ENCODE data around the gene FNDC5. TPM values are rescaled to one million over a fixed set of nuclear protein-coding genes. Genes with fewer than 3 reads are reported as not detected.

The FNDC5 gene
- total and polyA plus RNA-seq, 10 of the 15 experiments (the other 5 are each of a cell fraction or from before 2014, with no cell fraction given): 0.01 to 0.29 (median 0.19) TPM; not detected in 4

DNA sequence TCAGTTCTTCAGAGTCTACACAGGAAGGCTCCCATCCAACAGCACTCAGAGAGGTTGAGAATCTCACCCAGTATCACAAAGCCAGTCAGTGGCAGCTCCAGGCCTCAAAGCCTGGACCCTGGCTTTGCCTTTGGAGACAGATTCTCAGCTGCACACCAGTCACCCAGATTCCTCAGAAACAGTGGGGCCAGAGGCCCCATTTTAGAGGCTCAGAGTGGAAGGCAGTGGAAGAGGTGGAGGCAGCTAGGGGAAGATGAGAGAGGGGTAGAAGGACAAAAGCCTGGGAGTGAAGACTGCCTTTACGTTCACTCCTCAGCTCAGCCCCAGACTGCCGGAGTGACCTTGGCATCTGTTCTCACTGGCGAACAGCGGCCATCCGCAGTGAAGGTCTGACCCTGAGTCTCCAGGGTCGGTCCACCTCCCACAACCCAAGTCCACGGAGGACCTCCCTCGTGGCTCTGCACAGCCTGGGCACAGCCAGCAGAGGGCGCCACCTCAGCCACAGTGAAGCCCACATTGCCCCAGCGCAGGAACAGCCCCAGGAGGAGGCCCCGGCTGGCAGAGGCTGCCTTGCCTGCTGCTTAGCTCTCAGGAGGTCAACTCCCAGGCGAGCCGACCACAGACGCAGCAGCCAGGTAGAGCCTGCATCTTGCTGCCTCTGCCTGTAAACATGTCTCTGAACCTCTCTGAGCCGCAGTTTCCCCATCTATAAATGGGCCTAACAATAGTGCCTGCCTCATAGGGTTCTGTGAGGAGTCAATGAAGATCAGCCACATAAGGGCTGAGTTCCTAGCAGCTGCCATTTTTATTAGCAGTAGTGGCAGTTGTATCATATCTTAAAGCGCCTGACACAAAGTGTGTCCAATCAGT is 5.9 kb upstream of the FNDC5 start (continued):
- TF ChIP-seq RUNX3 (IDR thresholded peaks at IDR 0.05; ENCODE audit: low read length): peak; percentile 26; the same call in 1 of the 2 replicates

DNA sequence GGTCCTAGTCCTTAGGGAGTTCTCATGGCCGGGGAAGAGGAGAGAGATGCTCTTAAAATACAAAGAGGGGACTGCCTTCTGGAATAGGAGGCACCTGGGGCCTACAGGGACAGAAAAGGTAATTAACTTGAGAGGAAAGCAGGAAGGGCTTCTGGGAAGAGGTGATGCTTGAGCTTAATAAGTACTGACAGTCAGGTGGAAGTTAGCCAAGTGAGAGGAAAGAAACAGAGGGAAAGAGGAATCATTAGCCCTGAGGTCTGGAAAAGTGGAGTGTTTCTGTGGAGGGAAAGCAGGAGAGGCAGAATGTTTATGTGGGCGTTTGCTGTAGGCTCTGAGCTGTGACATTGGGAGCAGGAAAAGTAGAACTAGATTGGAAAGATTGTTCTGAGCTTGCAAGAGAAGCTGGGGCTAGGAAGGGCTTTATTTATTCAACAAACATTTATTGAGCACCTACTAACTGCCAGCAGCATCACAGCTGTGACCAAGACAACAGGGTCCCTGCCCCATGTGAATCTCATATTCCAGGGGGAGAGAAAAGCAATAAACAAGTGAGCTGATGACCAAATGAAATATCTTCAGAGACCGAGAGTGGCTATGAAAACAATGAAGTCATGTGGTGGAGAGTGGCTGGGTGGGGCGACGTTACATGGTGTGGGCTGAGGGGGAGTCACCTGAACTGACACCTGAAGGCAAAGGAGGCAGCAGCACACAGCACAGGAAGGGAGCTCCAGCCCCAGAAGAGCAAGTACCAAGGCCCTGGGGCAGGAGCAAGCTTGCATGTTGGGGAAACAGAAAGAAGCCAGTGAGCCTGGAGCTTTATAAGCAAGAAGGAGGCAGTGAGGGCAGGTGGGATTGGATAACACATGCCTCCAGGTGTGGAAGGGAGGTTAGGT is 4.4 kb upstream of the FNDC5 start:
- Histone ChIP-seq H2AFZ (ENCODE audit: control insufficient read depth, low read depth, low read length) (no peak overlapping the region), H3K9me3 (replicated peaks; ENCODE audit: control insufficient read depth, insufficient read depth, low read length) (no peaks in the 10 kb centered on the region), H3K36me3 (ENCODE audit: control insufficient read depth in 2 of 2, insufficient read depth in 2 of 2, low read length in 1 of 2) (no peaks in the 10 kb centered on the region), H4K20me1 (ENCODE audit: control insufficient read depth, insufficient read depth) (no peaks in the 10 kb centered on the region; the same call in 1 of the 2 replicates), H3K4me1 (ENCODE audit: control insufficient read depth, insufficient read depth, low read length) (peaks cover 10% of the 10 kb centered on the region), H3K27ac (ENCODE audit: control insufficient read depth, insufficient read depth) (no peak overlapping the region), H3K4me2 (ENCODE audit: control insufficient read depth, insufficient read depth) (no peak overlapping the region), H3K27me3 (replicated peaks in 1 of 2; ENCODE audit: control insufficient read depth in 2 of 2, insufficient read depth in 2 of 2, low read length in 1 of 2) (peaks cover 9 to 12% of the 10 kb centered on the region in 2 experiments; a peak in 3 of 4 replicates), H3K4me3 (no peak overlapping the region), H3K9ac (ENCODE audit: control insufficient read depth, insufficient read depth, low read length) (no peak overlapping the region), H3K79me2 (ENCODE audit: control insufficient read depth, insufficient read depth, low read length) (no peaks in the 10 kb centered on the region)
- no peak for DNase-seq (ENCODE audit: low read depth, low spot score)
- ChIA-PET POLR2A (interaction anchor here (0.9 to 1.4 kb wide), 5 partner anchors 18 to 163 kb away, joined by 3 to 11 read pairs (median 5); no protein-coding TSS in a partner anchor), RAD21 (ENCODE audit: unreplicated experiment) (interaction anchor here (0.6 to 3.1 kb wide), 10 partner anchors 63 to 355 kb away, joined by 3 to 17 read pairs (median 3); partner anchors contain the start of gene AZIN2), SMC1A (ENCODE audit: uncharacterized antibody, unreplicated experiment) (interaction anchor here (0.6 to 3.5 kb wide), 20 partner anchors 8 to 355 kb away, joined by 3 to 16 read pairs (median 5); no protein-coding TSS in a partner anchor), CTCF (interaction anchor here (0.7 to 3.5 kb wide), 41 partner anchors 9 to 473 kb away, joined by 3 to 57 read pairs (median 5); partner anchors contain the start of gene TRIM62)
- no peak for ATAC-seq
- BruUV-seq (replicated peaks): no TSS peak
- peak; percentile 54 for FAIRE-seq
- TF ChIP-seq, protein P1, sequence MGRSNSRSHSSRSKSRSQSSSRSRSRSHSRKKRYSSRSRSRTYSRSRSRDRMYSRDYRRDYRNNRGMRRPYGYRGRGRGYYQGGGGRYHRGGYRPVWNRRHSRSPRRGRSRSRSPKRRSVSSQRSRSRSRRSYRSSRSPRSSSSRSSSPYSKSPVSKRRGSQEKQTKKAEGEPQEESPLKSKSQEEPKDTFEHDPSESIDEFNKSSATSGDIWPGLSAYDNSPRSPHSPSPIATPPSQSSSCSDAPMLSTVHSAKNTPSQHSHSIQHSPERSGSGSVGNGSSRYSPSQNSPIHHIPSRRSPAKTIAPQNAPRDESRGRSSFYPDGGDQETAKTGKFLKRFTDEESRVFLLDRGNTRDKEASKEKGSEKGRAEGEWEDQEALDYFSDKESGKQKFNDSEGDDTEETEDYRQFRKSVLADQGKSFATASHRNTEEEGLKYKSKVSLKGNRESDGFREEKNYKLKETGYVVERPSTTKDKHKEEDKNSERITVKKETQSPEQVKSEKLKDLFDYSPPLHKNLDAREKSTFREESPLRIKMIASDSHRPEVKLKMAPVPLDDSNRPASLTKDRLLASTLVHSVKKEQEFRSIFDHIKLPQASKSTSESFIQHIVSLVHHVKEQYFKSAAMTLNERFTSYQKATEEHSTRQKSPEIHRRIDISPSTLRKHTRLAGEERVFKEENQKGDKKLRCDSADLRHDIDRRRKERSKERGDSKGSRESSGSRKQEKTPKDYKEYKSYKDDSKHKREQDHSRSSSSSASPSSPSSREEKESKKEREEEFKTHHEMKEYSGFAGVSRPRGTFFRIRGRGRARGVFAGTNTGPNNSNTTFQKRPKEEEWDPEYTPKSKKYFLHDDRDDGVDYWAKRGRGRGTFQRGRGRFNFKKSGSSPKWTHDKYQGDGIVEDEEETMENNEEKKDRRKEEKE (IDR thresholded peaks at IDR 0.05): no peak
- TF ChIP-seq SMARCA5 (IDR thresholded peaks at IDR 0.05) (0 out of 2 replicates have a peak, but pooled peaks have one; percentile 63), YY1 (IDR thresholded peaks at IDR 0.05; ENCODE audit: low read depth, low read length) (no peak), KLF5 (IDR thresholded peaks at IDR 0.05; ENCODE audit: partially characterized antibody) (no peak), SUPT20H (IDR thresholded peaks at IDR 0.05; ENCODE audit: borderline replicate concordance, control insufficient read depth, low read depth, low read length) (no peak), BMI1 (IDR thresholded peaks at IDR 0.05; ENCODE audit: borderline replicate concordance) (no peak), ATF7 (IDR thresholded peaks at IDR 0.05; ENCODE audit: low read depth) (peak; percentile 25; the same call in 1 of the 2 replicates)
- TF ChIP-seq, protein P2, sequence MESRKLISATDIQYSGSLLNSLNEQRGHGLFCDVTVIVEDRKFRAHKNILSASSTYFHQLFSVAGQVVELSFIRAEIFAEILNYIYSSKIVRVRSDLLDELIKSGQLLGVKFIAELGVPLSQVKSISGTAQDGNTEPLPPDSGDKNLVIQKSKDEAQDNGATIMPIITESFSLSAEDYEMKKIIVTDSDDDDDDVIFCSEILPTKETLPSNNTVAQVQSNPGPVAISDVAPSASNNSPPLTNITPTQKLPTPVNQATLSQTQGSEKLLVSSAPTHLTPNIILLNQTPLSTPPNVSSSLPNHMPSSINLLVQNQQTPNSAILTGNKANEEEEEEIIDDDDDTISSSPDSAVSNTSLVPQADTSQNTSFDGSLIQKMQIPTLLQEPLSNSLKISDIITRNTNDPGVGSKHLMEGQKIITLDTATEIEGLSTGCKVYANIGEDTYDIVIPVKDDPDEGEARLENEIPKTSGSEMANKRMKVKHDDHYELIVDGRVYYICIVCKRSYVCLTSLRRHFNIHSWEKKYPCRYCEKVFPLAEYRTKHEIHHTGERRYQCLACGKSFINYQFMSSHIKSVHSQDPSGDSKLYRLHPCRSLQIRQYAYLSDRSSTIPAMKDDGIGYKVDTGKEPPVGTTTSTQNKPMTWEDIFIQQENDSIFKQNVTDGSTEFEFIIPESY (IDR thresholded peaks at IDR 0.05): no peak
- TF ChIP-seq, protein P3, sequence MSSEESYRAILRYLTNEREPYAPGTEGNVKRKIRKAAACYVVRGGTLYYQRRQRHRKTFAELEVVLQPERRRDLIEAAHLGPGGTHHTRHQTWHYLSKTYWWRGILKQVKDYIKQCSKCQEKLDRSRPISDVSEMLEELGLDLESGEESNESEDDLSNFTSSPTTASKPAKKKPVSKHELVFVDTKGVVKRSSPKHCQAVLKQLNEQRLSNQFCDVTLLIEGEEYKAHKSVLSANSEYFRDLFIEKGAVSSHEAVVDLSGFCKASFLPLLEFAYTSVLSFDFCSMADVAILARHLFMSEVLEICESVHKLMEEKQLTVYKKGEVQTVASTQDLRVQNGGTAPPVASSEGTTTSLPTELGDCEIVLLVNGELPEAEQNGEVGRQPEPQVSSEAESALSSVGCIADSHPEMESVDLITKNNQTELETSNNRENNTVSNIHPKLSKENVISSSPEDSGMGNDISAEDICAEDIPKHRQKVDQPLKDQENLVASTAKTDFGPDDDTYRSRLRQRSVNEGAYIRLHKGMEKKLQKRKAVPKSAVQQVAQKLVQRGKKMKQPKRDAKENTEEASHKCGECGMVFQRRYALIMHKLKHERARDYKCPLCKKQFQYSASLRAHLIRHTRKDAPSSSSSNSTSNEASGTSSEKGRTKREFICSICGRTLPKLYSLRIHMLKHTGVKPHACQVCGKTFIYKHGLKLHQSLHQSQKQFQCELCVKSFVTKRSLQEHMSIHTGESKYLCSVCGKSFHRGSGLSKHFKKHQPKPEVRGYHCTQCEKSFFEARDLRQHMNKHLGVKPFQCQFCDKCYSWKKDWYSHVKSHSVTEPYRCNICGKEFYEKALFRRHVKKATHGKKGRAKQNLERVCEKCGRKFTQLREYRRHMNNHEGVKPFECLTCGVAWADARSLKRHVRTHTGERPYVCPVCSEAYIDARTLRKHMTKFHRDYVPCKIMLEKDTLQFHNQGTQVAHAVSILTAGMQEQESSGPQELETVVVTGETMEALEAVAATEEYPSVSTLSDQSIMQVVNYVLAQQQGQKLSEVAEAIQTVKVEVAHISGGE (CRISPR knock-in tag; IDR thresholded peaks at IDR 0.05): no peak
- 26% methylated on average over 5 of the region's 5 CpGs for WGBS (ENCODE audit: insufficient coverage, insufficient replicate concordance, low lambda C conversion rate, missing lambda C conversion rate)
- in situ Hi-C loops (cut with MboI) (no loop called here), intact Hi-C loops (cut with micrococcal nuclease; ENCODE audit: unreplicated experiment) (loop anchor here (5.0 to 10.0 kb wide), 2 partner anchors 58 to 350 kb away; partner anchors contain the start of genes S100PBP and YARS1)

Data from GM12878 (cell line).